T-helper 1 cell treated with Interleukin-12 subunit alpha and Interleukin-12 subunit beta and Interleukin-4 antibody, amounts not matched to agents 30 ng/mL and 1 ng/mL, for 36 hours (primary cell): ENCODE measurements around the gene MATR3. TPM values are rescaled to one million over a fixed set of nuclear protein-coding genes. Genes with fewer than 3 reads are reported as not detected.

Experiments
- intact Hi-C: fragments of 100-400 bp; cut with micrococcal nuclease; formaldehyde crosslinking; loops from one replicate; pipeline ENCODE4 v1.15.1; 2024
- total RNA-seq: library from RNA; stranded (reverse); gene quantifications from 2 replicates; pipeline ENCODE4 v1.2.3, GENCODE V29; 2022

Gene MATR3
- total RNA-seq, 1 donor from 2014 or later, result 245 TPM

GRCh38 chr5:139271201-139272027, 22.1 kb upstream of the MATR3 start:
- intact Hi-C loops, result loop anchor here (5.0 to 10.0 kb wide), 3 partner anchors 619 to 1097 kb away; partner anchors contain the start of genes BRD8, CDC23 and KIF20A

GRCh38 chr5:139272471-139273321, 20.8 kb upstream of the MATR3 start:
- intact Hi-C loops, result loop anchor here (1.0 to 10.0 kb wide), 5 partner anchors 132 to 1098 kb away; partner anchors contain the start of genes BRD8, CDC23, HSPA9 and KIF20A

DNA sequence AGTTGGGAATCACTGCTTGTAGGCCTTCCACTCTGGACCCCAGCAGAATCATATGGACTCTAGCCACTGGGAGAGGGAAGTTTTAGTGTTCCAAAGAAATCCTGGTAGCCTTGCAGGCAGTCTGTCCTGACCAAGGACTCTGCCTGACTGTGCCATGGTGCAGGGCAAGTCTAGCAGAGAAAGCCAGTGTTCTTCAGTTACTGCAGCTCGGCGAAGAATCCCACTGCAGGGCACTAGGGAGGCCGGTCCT, 20.3 kb upstream of the MATR3 start:
- intact Hi-C loops, result loop anchor here (1.0 to 10.0 kb wide), 5 partner anchors 131 to 1098 kb away; partner anchors contain the start of genes BRD8, CDC23, HSPA9 and KIF20A

DNA sequence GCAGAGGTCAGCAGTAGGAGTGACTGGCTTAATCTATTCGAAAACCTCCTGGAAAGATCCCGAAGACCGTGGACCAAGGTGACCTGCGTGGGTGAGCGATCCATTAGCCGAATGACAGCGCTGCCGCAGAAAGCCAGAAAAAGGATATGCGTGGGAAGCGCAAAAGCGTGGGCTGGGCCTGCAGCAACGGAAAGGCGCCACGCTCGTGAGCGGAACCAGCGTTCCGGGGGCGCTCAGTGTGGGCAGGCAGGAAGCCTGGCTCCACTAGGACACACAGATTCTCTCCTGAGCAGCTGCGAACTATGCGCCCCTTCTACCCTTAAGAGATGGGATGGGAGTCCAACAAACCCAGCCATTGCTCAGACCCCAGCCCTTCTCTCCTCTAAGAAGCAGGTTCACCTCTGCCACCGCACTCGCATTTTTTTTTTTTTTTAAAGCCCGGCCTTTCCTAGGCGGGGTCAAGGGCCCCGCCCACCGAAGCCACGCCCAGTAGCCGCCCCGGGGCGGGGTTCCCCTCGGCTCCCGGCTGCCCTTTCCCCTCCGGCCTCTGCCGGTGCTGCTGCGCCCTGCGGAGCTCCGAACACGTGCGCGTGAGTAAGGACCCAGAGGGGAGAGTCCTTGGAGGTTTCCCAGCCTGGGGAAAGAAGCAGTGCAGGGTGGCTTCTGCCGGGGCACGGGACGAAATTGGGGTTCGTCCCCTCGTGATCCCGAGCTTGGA, 19.8 kb upstream of the MATR3 start:
- intact Hi-C loops, result loop anchor here (1.0 to 10.0 kb wide), 13 partner anchors 20 to 1099 kb away; partner anchors contain the start of genes BRD8, CDC23, CTNNA1 and DNAJC18

DNA sequence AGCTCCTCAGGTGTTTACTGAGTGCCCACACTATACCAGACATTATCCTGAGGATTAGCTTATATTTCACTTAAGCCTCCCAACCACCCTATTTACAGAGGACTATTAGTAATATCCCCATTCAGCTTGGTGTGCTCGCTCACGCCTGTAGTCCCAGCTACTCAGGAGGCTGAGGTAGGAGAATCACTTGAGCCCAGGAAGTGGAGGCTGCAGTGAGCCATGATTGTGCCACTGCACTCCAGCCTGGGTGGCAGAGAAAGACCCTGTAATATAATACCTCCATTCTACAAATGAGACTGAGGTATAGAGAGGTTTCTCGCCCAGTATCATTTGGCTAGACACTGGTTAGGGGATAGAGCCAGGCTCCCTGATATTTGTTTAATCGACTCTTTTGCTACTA, 18.0 kb upstream of the MATR3 start:
- intact Hi-C loops, result loop anchor here (10.0 kb wide), 2 partner anchors 1061 to 1101 kb away; partner anchors contain the start of genes BRD8, CDC23 and KIF20A

- intact Hi-C loops, result loop anchor here (10.0 kb wide), 2 partner anchors 1061 to 1101 kb away; partner anchors contain the start of genes BRD8, CDC23 and KIF20A
Observed at GRCh38 chr5:139275956-139276355, 17.6 kb upstream of the MATR3 start.

DNA sequence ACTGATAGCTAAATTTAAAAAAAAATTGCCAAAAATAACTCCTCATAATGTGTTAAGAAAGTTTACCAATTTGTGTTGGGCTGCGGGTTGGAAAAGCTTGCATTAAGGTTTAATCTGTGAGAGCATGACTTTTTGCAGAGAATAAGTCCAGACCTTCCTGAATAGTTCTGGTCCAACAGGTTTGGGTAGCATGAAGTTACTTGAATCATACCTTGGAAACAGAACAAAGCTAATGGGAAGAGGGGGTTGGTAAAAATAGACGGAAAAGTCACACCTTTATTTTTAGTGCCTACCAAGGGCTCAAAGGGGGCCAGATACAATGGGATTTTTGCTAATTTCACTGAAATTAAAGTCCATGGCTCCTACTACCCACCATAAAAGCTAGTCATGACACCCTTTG, 17.1 kb upstream of the MATR3 start:
- intact Hi-C loops, result loop anchor here (10.0 kb wide), 2 partner anchors 1062 to 1102 kb away; partner anchors contain the start of genes BRD8, CDC23 and KIF20A

DNA sequence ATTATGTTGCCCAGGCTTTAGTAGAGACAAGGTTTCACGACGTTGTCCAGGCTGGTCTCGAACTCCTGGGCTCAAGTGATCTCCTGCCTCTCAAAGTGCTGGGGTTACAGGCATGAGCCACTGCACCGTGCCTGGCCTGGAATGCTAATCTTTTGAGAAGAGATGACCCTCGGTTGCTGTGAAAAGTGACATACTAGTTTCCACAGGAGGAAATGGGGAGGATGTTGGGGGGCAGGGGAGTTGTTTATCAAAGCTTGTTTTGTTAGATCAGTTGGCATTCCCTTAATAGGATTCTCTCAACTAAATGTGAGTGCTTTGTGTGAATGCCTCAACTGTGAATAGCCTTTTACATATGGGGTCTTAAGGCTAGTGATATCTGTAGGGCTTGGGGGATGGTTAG, 16.4 kb upstream of the MATR3 start:
- intact Hi-C loops, result loop anchor here (10.0 kb wide), 2 partner anchors 1062 to 1102 kb away; partner anchors contain the start of genes BRD8, CDC23 and KIF20A

- intact Hi-C loops, result loop anchor here (10.0 kb wide), 2 partner anchors 1064 to 1104 kb away; partner anchors contain the start of genes BRD8, CDC23 and KIF20A
Observed at GRCh38 chr5:139278540-139279274, 14.8 kb upstream of the MATR3 start.

GRCh38 chr5:139282197-139282557, 11.4 kb upstream of the MATR3 start:
- intact Hi-C loops, result no loop called here

GRCh38 chr5:139283252-139284166, 10.0 kb upstream of the MATR3 start:
- intact Hi-C loops, result no loop called here

GRCh38 chr5:139284295-139284694, 9.2 kb upstream of the MATR3 start:
- intact Hi-C loops, result no loop called here

DNA sequence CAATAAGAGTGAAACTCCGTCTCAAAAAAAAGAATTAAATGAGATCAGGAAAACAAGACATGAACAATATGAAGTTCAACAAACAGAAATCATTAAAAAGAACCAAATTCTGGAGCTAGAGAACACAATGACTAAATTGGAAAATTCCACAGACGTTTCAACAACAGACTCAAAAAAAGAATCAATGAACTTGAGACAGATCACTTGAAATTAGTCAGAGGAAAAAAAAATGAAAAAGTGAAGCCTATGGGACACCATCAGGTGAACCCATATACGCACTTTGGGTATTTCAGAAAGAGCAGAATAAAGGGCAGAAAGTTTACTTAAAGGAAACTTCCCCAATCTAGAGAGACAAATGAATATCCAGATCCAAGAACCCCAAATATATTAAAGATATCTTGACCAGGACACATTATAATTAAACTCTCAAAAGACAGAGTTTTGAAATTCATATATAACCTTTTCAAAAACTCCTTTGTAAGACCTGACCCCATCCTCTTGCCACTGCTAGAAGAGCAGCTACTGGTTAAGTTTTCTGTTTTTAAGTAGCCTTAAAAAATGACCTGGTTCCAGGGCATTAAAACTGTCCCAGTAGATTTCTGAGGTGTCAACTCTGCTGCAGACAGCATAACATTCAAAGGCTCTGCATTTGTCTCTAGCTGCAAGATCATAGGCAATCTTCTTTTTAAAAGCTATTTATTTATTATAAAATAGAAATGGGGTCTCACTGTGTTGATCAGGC, 7.7 kb upstream of the MATR3 start:
- intact Hi-C loops, result no loop called here

- intact Hi-C loops, result no loop called here
Observed at GRCh38 chr5:139287890-139288635, 5.5 kb upstream of the MATR3 start.

DNA sequence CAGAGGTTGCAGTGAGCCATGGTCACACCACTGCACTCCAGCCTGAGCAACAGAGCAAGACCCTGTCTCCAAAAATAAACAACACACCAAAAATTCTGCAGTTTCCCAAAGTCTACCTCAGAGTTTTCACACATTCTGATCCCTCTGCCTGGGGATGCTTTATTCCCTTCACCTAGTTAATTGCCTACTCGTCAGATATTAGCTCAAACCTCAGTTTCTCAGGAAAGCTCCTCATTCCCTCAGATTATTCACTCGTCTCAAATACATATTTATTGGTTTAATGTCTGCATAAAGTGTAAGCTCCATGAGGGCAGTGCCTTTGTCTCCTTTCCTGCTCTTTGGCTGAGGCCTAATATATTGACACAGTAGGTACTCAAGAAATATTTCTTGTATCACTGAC, 2.5 kb upstream of the MATR3 start:
- intact Hi-C loops, result loop anchor here (5.0 to 10.0 kb wide), 4 partner anchors 816 to 1539 kb away; partner anchors contain the start of genes ANKHD1, HNRNPA0 and SRA1

DNA sequence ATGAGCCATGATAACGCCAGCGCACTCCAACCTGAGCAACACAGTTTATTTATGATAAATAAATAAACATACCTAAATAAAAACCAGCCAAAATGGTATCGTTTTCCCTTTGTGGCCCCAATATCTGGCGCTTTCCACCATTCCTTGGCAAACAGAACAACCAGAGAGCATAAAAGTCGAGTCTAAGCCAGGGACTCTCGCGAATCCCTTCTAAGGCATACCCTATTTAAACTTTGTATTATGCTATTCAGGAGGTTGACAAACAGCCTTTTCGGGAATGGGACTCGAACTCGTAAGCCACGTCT, 386 bp upstream of the MATR3 start:
- intact Hi-C loops, result loop anchor here (1.0 to 10.0 kb wide), 15 partner anchors 19 to 1541 kb away; partner anchors contain the start of genes ANKHD1, CDC25C, ETF1 and HNRNPA0

- intact Hi-C loops, result loop anchor here (1.0 to 10.0 kb wide), 7 partner anchors 12 to 1542 kb away; partner anchors contain the start of genes ANKHD1, HNRNPA0 and SRA1
Observed at GRCh38 chr5:139294374-139295165, 1.0 kb downstream of the MATR3 start.
